ENCODE results near the gene GABRG3.

DNA sequence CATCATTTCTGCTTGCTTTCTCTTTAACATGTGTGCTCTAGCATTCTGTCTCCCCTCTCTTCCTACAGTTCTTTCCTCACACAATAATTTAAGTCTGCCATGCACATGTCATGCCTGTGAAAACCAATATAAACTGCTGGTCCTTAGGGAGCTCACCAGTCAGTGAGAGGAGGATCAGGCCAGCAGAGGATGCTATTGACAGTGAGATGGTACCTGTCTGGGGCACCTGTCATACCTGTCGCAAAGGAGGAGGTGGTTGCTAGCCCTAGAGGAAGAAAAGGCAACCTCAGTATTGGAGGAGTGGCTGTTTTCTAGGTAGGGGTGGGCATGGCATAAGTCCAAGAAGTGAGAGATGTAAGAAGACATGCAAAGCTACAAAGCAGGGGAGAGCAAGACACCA, 194.6 kb downstream of the GABRG3 start:
- TF ChIP-seq MXI1 (IDR thresholded peaks at IDR 0.05; ENCODE audit: borderline replicate concordance, low read depth, low read length) (no peak), CTCF (conservative IDR thresholded peaks at IDR 0.05; ENCODE audit: low read depth, low read length) (no peak), BHLHE40 (IDR thresholded peaks at IDR 0.05; ENCODE audit: low read depth, low read length) (no peak), MAFK (IDR thresholded peaks at IDR 0.05; ENCODE audit: low read depth, low read length) (no peak), RAD21 (IDR thresholded peaks at IDR 0.05; ENCODE audit: low read length) (no peak)

Data from IMR-90 (cell line).